ENCODE measurements around the gene CHRNG.

- TF ChIP-seq CTCF (IDR thresholded peaks at IDR 0.05): no peak
- peak; percentile 32 for TF ChIP-seq EP300 (IDR thresholded peaks at IDR 0.05)
Measured at GRCh38 chr2:232502911-232503808, 36.3 kb upstream of the CHRNG start.

Data from ovary (tissue), 3 donors.